ENCODE measurements around the gene SFI1.
"Not testable (repeated sequence)": the region's sequence is repeated elsewhere in the genome, so short reads cannot be mapped to it uniquely, and the experiment has no call there.

SFI1 gene

GRCh38 chr22:31532060-31532459 is 35.7 kb downstream of the SFI1 start:
- Mint-ChIP-seq H3K36me3 (ENCODE audit: low read depth) (peaks cover 10% of the 10 kb centered on the region), H3K4me3 (peak overlapping the region in 1 of 3 experiments; percentile 19), H3K4me1 (peaks cover 37% of the 10 kb centered on the region), H3K9me3 (no peaks in the 10 kb centered on the region), H3K27ac (peak overlapping the region; percentile 86 to 94 (median 92)), H3K27me3 (ENCODE audit: low read depth) (no peaks in the 10 kb centered on the region)
- TF ChIP-seq CTCF (IDR thresholded peaks at IDR 0.05; ENCODE audit: unreplicated experiment in 3 of 3), result no peak

- Mint-ChIP-seq H3K4me3 (no peak overlapping the region), H3K4me1 (peaks cover 37% of the 10 kb centered on the region), H3K27ac (peak overlapping the region; percentile 24 to 94 (median 86)), H3K36me3 (ENCODE audit: low read depth) (peaks cover 8% of the 10 kb centered on the region), H3K27me3 (ENCODE audit: low read depth) (no peaks in the 10 kb centered on the region), H3K9me3 (no peaks in the 10 kb centered on the region)
- TF ChIP-seq CTCF (IDR thresholded peaks at IDR 0.05; ENCODE audit: unreplicated experiment in 3 of 3), result no peak
Measured at GRCh38 chr22:31533374-31533773, 37.0 kb downstream of the SFI1 start.

- Mint-ChIP-seq H3K36me3 (ENCODE audit: low read depth) (peaks cover 12% of the 10 kb centered on the region), H3K9me3 (no peaks in the 10 kb centered on the region), H3K4me1 (peaks cover 20% of the 10 kb centered on the region), H3K4me3 (no peak overlapping the region), H3K27ac (peak overlapping the region in 2 of 3 experiments; percentile 6 to 71), H3K27me3 (ENCODE audit: low read depth) (no peaks in the 10 kb centered on the region)
- no peak for TF ChIP-seq CTCF (IDR thresholded peaks at IDR 0.05; ENCODE audit: unreplicated experiment in 3 of 3)
Measured at GRCh38 chr22:31537019-31537535, 40.7 kb downstream of the SFI1 start.

- no peak for TF ChIP-seq CTCF (IDR thresholded peaks at IDR 0.05; ENCODE audit: unreplicated experiment in 3 of 3)
- Mint-ChIP-seq H3K27ac (no peak overlapping the region), H3K27me3 (ENCODE audit: low read depth) (no peaks in the 10 kb centered on the region), H3K36me3 (ENCODE audit: low read depth) (peaks cover 12% of the 10 kb centered on the region), H3K4me1 (peaks cover 7% of the 10 kb centered on the region), H3K9me3 (no peaks in the 10 kb centered on the region), H3K4me3 (no peak overlapping the region)
Measured at GRCh38 chr22:31538815-31539214, 42.5 kb downstream of the SFI1 start.

GRCh38 chr22:31540166-31540565 is 43.8 kb downstream of the SFI1 start:
- not testable (repeated sequence) for H3K4me1 Mint-ChIP-seq; H3K27me3 Mint-ChIP-seq (ENCODE audit: low read depth); H3K36me3 Mint-ChIP-seq (ENCODE audit: low read depth); H3K27ac Mint-ChIP-seq; H3K9me3 Mint-ChIP-seq; H3K4me3 Mint-ChIP-seq

GRCh38 chr22:31540966-31541365 is 44.6 kb downstream of the SFI1 start:
- H3K4me3 Mint-ChIP-seq, result no peak overlapping the region
- no peaks in the 10 kb centered on the region for H3K9me3 Mint-ChIP-seq
- no peaks in the 10 kb centered on the region for H3K27me3 Mint-ChIP-seq (ENCODE audit: low read depth)
- H3K27ac Mint-ChIP-seq, result no peak overlapping the region
- no peak for TF ChIP-seq CTCF (IDR thresholded peaks at IDR 0.05; ENCODE audit: unreplicated experiment in 3 of 3)
- H3K4me1 Mint-ChIP-seq, result no peaks in the 10 kb centered on the region
- peaks cover 4% of the 10 kb centered on the region for H3K36me3 Mint-ChIP-seq (ENCODE audit: low read depth)
